Hindlimb muscle (tissue), 1 donor: ENCODE data around the gene OR10G8. TPM values are rescaled to one million over a fixed set of nuclear protein-coding genes. Genes with fewer than 3 reads are reported as not detected.
A peak's percentile ranks its signal among the peaks of the same experiment; 100 is the strongest.
"Not testable (repeated sequence)": the region's sequence is repeated elsewhere in the genome, so short reads cannot be mapped to it uniquely, and the experiment has no call there.

ENCODE experiments used
- DNase-seq: peaks from one replicate; pipeline ENCODE4 v3.0.0-alpha.2; 2013
- polyA plus RNA-seq: library from polyadenylated mRNA; unstranded; fragments of 120-200 nt; gene quantifications from one replicate; pipeline ENCODE4 v1.2.1, GENCODE V29; 2013; ENCODE audit not compliant: insufficient read length

Gene OR10G8, protein sequence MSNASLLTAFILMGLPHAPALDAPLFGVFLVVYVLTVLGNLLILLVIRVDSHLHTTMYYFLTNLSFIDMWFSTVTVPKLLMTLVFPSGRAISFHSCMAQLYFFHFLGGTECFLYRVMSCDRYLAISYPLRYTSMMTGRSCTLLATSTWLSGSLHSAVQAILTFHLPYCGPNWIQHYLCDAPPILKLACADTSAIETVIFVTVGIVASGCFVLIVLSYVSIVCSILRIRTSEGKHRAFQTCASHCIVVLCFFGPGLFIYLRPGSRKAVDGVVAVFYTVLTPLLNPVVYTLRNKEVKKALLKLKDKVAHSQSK
- not detected for polyA plus RNA-seq

DNA sequence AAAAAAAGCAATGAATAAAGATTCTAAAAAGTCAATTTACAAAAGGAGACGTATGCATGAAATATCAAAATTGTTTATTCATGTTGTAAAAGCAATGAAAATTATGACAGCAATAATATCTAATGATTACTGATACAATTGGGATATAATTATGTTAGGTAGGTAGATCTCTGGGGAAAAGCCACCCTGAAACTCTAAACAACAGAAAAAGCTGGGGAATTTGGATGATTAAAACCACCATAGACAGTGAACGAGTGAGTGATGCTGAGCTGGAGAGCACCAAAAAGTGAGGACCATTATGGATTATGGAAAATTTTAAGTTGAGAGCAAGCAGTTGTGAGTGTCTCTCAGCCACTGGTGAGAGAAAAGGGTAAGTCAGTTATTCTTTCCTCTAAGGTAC lies at the start of gene OR10G8:
TSS of gene OR10G8 (plus strand) at position 301 of the 400 bp plus-strand sequence. CDS start 2,825 bp downstream, outside the sequence.
- no peak for DNase-seq

DNA sequence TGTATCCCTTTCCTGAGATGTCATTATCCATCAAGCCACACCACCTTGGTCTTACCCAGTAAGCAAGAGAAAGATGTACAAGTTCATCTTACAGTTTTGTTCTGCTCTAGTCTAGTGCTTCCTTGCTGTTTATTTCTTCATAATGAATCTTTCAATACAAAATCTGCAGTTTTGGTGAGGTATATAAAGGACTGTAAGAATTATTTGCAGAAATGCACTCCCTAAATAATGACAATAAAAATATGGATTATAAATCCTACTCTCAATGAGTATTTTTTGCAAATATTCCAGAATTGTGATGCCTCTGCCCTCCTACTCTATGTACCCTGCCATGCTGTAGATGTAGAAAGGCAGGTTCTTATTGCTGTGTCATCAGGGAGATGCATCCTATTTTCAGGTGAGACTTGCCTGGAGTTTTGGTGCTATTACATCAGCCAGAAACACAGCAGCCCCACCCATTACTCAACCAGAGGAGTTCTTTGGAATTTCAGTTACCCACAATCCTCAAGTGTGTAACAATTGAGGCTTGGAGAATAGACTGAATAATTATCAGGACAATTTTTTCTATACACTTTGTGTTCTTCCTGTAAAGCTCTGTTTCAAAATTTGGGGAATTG lies 48.8 kb upstream of the OR10G8 start, which contains the start of gene OR10S1:
TSS of gene OR10S1 (minus strand) at position 51 of the 617 bp plus-strand sequence. CDS start 117 bp downstream, outside the sequence.
- no peak for DNase-seq

DNA sequence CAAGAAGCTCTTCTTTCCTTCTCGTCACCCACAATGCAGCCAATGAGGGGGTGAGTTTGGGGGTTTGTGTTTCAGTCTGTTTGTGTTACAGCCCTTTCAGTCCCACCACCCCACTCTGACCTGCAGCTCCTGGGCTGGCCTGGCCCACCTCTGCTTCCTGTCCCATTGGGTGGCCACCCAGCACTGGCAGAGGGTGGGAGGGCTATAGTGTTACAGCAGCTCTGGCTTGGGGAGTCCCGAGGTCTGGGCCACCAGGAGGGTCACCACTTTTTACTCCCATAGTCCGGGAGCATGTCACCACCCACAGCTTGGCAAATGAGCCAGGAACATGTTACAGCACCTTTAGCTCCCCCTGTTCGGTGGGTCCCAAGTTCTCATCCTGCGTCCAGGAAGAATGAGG lies 47.3 kb upstream of the OR10G8 start:
- DNase-seq, result no peak

DNA sequence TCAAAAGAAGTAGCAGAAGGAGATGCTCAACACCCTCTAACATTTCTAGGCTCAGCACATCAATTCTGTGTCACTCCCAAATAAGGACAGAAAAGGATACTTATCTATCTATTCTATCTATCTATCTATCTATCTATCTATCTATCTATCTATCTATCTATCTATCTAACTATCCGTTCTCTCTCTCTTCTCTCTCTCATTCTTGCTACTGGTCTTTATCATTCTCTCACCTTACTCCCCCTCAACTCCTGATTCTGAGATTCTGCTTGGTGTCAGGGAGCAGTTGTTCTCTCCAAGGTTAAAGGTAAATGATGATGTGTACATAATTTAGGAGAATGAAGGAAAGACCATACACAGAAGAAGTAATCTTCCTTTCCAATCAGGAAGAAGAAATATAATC lies 31.5 kb upstream of the OR10G8 start, which contains the start of gene OR10G6:
TSS of gene OR10G6 (minus strand) at position 43 of the 400 bp plus-strand sequence. CDS start at position 43, 0 bp downstream.
- no peak for DNase-seq

DNA sequence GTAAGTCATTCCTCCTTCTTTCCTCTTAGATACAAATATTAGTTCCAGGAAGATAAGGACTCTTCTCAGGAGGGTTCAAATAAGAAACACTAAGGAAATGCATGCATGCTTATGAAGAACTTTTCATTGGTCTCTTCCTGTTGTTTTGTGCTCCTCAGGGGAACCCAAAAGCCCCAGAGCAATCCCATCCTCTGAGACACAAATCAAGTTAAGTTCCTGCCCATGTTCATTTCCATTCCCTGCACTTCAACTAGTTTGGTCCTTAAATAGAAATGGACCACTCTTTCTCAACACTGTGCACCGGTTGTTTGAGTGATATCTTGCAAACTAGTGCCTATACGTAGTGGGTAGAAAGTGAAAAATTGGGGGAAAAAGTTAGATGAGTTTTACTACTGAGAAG lies 13.9 kb upstream of the OR10G8 start, which contains the start of gene OR10G4:
TSS of gene OR10G4 (plus strand) at position 301 of the 400 bp plus-strand sequence. CDS start 2,578 bp downstream, outside the sequence.
- DNase-seq, result no peak

DNA sequence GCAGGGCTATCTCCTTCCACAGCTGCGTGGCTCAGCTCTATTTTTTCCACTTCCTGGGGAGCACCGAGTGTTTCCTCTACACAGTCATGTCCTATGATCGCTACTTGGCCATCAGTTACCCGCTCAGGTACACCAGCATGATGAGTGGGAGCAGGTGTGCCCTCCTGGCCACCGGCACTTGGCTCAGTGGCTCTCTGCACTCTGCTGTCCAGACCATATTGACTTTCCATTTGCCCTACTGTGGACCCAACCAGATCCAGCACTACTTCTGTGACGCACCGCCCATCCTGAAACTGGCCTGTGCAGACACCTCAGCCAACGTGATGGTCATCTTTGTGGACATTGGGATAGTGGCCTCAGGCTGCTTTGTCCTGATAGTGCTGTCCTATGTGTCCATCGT lies 10.8 kb upstream of the OR10G8 start:
- DNase-seq, result not testable (repeated sequence)

DNA sequence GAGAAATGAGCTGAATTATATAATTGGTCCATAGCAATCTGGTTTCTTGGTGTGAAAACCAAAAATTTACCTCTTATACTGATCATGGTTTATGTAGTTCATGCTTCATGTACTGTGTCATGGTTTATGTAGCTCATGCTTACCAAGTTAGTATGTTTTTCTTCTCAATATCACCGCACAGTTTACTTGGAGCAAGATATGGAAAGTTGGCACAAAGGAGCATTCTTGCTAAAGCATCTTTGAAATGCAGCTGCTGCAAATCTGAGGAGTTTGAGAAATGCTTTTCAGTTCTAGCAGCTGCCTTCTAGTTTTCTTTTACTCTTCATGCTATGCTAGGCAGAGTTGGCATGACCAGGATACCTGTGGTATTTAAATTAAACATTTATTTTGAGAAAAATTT lies 10.1 kb downstream of the OR10G8 start:
- peak; percentile 2 for DNase-seq

DNA sequence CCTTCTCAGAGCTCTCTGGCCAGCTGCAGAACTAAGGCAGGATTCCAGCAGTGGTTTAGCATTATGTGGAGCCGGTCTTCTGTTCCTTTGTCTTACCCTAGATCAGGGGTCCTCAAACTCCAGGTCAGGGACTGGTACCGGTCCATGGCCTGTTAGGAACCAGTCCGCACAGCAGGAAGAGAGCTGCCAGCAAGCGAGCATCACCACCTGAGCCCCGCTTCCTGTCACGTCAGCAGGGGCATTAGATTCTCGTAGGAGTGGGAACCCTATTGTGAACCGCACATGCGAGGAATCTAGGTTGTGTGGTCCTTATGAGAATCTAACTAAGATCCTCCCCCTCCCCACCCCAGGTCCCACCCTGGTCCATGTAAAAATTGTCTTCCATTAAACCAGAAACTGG lies 13.0 kb downstream of the OR10G8 start:
- DNase-seq, result no peak

DNA sequence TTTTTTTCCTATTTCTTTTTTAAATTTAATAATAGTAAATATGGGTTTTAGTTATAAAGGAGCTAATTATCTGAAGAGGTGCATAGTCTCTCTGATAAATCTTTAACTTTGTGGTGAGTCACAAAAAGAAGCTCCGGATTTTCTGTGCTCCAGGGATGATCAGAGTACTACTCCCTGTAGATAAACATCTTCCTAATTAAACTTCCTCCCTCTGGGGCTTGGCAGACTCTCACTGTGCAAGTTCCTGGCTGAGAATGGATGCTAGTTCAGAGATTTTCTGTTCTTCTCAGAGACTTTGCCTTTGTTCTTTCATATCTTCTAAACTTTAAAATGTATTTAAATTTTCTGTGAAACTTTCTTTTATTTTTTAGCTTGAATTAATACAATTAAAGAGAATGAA lies 14.7 kb downstream of the OR10G8 start, which contains the start of gene OR10G7:
TSS of gene OR10G7 (minus strand) at position 72 of the 400 bp plus-strand sequence. CDS start 2,324 bp downstream, outside the sequence.
- DNase-seq, result no peak

DNA sequence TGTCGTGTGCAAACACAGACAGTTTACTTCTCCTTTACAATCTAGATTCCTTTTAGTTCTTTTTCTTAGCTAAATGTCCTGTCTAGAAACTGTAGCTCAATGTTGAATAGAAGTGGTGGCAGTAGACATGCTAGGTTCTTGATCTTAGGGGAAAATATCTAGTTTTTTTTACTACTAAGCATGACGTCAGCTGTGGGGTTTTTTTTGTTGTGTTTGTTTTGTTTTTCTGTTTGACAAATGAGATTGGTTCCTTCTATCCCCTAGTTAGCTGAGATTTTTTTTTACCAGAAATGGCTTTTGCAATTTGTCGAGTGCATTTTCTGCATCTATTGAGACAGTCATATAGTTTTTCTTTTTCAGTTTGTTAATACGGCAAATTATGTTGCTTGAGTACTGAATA lies 16.8 kb downstream of the OR10G8 start:
- DNase-seq, result no peak

DNA sequence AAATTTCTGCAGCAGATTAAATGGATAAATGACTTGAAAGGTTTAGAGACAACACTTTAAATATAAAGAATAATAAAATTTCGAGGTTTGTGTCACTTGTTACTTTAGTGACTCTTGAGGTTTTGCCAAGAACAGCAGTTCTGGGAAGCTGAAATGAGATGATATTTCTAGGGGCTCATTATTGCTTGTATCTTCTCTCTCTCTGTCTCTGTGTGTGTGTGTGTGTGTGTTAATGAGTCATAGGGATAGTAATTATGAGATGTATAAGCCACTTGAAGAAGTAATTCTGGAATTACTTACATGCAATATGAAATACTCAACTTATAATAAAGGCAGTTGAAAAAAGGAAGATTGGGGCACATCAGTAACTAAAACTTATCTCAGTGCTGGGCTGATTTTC lies 24.1 kb downstream of the OR10G8 start:
- DNase-seq, result no peak

DNA sequence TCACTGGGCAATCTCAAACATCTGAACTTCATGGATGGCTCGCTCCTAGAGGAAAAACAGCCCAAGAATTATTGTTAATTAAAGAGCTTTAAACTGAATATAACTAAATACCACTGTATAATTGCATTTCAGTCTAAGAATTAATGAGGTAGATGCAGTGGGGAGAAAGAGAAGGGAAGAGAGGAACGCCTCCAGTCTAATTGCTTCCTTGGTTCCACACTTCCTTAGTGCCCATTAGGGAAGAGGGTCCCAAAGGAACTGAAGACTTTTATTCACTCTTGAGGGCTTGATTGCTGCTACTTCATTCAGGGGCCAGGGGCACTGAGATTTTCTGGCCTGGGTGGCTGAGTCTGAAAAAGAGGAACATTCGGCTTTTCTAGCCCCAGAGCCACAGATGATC lies 26.4 kb downstream of the OR10G8 start:
- DNase-seq, result no peak

DNA sequence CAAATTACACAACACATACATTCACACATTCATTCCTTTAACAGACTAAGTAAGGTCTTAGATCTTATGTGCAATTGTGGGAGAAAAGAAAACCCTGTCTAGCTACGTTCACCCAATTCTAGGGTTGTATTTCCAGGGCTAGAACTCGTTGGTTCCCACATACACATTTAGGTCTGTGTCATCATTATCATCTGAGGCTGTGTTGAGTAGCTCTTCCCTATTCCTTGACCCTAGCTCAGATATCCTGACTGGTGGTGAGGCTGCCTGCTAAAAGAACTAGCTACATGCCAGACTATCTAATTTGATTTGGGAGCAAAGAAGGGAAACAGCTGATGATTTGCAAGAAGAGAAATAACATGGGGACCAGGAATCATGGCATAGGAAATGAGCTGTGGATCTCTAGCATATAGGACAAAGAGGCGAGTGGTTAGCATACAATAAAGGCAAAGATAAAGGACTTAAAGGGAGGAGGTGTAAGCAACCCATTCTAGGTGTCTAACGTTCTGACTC lies 42.1 kb downstream of the OR10G8 start:
- DNase-seq, result no peak

DNA sequence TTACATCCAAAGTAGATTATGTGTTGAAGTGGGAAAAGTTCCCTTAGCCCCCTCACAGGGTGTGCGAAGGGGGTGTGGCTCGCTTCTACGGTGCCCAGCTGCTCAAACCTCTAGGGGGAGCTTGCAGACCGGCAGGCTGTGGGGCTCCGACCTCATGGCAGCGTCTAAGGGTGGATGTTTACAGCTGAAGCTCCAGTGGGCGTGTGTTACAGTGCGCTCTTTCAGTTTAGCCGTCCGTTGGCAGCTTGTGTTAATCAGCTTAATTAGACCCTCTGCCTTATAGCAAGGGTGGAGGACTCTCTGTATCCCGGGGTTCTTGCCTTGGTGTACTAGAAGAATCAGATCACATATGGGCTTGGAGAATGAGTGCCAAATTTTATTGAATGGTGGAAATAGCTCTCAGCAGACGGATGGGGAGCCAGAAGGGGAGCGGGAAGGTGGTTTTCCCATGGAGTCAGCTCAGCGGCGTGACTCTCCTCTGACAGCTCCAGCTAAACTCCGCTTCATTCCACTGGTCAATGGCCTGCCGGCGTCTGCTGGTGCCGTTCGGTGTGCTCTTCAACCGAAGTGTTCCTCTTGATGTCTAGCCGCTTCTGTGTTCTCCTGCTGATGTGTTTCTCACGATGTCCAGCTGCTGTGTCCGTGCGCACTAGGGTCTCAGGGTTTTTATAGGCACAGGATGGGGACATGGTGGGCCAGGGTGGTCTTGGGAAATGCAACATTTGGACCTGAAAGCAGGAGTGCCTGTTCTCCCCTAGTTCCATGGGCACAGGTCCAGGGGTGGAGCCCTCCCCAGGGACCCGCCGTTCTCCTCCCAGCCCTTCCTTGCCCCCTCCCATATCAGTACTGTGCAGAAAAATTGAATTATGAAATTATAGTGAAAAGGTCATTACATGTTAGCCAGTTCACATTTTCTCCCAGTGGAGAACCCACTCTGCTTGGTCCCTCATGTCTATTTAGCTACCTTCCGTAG lies 43.1 kb downstream of the OR10G8 start:
- DNase-seq, result peak; percentile 21

DNA sequence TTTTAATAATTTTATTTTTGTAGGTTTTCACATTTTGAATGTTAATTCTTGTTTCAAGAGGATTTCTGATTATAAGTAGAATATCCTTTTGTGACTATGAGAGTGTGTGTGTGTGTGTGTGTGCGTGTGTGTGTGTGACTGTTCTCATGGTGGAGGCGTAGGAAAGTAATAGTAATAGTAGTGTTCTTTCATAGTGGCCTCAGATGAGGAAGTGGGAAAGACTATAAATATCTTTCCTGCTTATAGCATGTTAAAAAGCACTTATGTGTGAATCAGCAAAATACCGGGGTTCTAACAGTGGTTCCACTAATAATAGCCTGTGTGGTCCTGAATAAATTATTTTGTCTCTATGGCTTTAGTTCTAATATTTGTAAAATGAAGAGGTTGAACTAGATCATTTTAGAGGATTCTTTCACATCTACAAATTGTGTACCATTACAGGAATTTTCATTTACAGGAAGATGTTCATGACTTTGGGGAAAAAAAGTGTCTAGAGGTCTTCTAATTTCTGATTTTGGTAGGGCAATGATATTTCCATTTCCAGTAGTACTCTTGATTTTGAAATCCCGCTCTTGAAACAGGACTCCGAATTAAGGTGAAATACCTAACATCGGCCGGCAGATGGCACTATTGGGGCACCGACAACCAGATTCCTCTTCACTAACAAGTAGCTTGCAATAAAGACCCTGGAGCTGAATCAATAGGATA lies 44.5 kb downstream of the OR10G8 start:
- peak; percentile 76 for DNase-seq

DNA sequence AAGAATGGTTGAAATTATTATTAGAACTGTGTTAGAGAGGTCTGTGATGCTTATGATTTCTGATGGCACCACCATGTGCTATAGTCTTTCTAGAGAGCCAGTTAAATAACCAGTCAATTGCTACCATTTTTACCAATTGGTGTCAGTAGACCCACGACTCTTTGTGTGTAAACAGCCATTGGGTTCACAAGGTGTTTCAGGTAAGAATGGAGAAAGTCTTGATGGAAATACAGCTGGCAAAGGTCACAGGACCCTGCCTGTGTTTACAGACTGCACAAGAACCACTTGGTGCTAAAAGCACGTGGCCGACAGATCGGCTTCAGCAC lies 45.0 kb downstream of the OR10G8 start:
- DNase-seq, result no peak

DNA sequence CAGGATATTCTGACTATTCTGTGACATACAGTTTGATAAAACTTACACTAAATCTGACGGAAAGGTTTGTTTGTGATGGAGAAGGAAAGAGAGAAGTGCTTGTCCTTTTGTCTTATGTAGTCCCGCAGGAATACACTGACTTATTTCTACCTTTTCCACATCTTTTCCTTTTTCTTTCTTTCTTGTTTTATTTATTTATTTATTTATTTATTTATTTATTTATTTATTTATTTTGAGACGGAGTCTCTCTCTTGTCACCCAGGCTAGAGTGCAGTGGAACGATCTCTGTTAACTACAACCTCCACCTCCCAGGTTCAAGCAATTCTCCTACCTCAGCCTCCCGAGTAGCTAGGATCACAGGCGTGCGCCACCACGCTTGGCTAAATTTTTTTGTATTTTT lies 45.5 kb downstream of the OR10G8 start:
- no peak for DNase-seq

DNA sequence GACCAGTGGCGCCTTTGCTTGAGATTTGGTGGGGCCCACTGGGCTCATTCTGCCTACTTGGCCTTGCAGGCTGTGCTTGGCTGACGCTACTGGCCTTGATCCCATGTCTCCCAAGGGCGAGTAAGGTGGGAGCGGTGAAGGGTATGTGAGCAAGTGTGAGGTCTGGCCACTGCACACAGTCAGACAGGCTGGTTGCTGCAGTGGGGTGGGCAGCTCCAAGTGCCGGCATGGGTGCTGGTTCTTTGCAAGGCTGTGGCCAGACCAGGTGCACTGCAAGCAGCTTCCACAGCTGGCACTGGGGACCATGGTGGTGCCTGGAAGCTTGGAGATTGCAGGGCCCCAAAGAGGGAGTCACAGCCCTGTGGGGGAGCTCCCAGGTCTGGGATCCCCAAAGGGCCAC lies 48.0 kb downstream of the OR10G8 start:
- no peak for DNase-seq

DNA sequence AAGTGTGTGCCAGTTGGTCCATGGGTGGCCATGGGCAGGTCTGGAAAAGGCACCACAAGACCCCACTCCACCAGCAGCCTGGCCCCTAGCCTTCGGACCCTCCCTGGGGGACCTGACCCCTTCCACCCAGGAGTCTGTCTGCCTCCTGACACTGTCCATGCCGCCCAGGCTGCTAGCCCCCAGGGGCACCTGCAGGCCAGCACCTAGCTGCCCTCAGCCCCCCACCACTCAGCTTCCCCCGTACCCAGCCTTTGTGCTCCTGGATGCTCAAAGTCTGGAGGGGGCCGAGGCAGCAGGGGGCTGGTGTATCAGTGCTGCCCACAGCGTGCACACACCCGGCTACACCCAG lies 48.9 kb downstream of the OR10G8 start:
- no peak for DNase-seq

DNA sequence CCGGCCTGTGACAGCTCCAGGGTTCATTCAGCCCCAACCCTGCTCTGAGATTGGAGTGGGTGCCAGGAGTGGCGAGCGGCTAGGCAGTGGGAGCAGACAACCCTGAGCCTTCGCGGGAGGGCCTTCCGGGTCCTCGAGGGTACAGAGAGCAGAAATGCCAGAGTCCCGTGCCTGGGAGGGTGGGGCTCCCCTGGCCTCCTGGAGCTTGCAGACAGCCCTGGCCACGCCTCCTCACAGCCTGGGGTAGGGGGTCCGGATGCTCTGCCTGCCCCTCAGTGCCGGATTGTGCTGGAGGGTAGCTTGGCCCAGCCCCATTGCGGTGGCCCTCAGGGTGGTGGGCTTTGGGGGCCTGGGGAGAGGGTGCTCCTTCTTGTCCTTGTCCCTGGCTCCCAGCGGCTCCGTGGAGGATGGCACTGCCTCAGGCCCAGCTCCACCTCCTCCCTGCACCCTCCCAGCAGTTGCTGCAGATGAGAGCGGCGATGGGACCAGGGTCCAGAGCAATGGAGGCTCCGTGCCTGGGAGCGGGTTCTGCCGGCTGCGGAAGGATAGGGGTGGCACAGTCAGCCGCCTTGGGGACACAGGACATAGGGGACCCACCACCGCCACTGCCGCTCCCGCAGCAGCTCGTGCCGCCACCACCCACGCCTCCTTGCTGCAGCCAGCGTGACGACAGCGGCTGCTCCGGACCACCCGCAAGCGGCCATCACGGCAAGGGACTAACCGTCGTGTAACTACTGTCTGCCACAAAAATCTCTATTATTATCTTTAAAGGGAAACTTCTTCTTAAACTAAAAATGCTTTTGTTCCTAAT lies 49.4 kb downstream of the OR10G8 start:
- DNase-seq, result no peak

DNA sequence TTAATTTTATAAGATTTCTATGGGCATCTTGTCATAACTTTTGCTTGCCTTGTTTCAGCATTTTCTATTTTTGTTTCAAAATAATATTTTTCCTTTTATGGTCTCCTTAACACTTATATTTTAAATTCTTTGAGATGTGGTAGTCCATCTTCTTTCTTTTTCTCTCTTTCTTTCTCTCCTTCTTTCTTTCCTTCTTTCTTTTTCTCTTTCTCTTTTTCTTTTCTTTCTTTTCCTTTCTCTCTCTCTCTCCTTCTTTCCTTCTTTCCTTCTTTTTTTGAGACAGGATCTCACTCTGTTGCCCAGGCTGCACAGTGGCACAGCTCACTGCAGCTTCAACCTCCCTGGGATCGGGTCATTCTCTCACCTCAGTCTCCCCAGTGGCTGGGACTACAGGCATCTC lies 50.7 kb downstream of the OR10G8 start:
- no peak for DNase-seq
